ENCODE results near the gene ERLEC1.
"Not testable (repeated sequence)": the region's sequence is repeated elsewhere in the genome, so short reads cannot be mapped to it uniquely, and the experiment has no call there.

The ERLEC1 gene, protein sequence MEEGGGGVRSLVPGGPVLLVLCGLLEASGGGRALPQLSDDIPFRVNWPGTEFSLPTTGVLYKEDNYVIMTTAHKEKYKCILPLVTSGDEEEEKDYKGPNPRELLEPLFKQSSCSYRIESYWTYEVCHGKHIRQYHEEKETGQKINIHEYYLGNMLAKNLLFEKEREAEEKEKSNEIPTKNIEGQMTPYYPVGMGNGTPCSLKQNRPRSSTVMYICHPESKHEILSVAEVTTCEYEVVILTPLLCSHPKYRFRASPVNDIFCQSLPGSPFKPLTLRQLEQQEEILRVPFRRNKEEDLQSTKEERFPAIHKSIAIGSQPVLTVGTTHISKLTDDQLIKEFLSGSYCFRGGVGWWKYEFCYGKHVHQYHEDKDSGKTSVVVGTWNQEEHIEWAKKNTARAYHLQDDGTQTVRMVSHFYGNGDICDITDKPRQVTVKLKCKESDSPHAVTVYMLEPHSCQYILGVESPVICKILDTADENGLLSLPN

DNA sequence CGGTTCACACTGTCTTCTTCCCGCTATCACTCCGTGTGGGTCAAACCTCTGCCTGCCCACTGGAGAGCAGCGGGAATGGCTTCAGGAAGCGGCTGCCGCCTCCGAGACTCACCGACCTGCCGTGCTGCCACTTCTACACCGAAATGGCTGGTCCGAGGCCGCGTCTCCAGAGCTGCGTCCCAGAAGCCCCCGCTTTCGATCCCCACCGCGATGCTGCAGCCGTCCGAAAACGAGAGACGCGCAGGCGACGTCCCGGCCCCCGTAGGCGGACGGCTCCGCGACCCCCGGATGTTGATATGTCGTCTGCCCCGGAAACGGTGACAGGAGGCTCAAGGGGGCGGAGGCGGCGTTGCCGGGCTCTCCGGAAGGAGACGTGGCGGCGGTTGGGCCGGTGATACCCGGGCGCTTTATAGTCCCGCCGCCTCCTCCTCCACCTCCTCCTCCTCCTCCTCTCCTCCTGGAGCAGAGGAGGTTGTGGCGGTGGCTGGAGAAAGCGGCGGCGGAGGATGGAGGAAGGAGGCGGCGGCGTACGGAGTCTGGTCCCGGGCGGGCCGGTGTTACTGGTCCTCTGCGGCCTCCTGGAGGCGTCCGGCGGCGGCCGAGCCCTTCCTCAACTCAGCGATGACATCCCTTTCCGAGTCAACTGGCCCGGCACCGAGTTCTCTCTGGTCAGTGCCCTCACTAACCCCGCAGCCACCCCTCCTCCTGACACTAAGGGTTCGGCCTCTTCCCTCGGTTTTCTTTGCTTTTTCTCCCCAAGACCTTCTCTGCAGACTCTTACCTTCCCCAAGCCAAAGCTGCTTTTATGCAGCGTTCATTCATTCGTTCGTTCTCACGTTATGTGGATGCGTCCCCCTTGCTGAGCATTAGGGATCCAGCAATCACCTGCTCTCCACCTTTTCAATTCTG, at the start of gene ERLEC1, which contains the start of gene ASB3:
Gene ERLEC1, plus strand, starts transcription at position 340 of the 909 bp plus-strand sequence. Its CDS starts 167 bp downstream, at position 507.
Gene ASB3, minus strand, starts transcription at position 249 of the 909 bp plus-strand sequence. CDS start 21,381 bp downstream, outside the sequence.
- DNase-seq (ENCODE audit: low read depth in 2 of 2) = peak; percentile 79 to 81

GRCh38 chr2:53737091-53737490, 49.8 kb upstream of the ERLEC1 start:
- no peak for DNase-seq (ENCODE audit: low read depth in 2 of 2)

DNA sequence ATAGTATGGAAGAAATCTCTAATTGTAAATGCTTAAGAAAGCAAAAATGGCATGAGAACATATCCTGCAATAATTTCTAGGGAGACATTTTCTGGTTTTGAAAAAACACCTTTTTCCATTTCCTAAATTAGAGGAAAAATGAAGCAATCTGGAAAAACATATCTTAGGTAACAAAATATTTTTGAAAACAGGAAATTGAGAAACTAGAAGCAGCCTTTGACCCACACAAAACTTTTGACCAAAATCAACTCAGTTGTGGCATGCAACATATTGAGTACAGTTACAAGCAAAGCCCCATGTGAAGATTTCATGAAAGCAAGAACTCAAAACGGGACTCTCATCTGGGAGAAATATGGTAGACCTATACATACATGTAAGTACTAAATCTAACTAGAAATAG, 47.8 kb upstream of the ERLEC1 start:
- DNase-seq (ENCODE audit: low read depth in 2 of 2) = no peak

GRCh38 chr2:53740170-53740569, 46.7 kb upstream of the ERLEC1 start:
- peak; percentile 10 for DNase-seq (ENCODE audit: low read depth in 2 of 2)

DNA sequence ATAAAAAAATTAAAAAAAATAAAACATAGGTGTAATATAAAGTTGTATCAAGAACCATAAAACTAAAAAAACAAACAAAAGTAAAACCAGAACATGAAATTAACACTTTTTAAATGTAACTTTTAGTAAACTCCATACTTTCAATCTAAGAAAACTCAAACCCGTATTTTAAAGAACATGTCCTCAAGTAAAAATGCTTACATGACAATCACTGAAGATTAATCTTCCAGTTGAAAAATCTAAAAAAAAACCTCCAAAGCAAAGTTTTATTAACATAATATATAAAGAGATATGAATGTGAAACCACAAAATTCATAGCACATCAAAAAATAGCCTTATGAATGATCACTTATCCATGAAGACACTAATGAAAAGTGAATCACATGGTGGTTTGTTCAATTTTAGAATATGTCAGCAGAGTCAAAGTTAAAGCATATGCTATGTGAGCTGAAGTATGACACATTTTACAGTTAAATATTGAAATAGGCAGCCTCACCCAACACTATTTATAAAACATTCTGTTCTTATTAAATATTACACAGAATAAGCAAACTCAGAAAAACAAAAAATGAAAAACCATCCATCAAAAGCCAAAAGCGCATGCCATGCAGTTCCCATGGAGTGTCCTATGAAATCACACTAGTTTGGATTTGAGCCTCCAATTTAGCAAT, 42.3 kb upstream of the ERLEC1 start:
- no peak for DNase-seq (ENCODE audit: low read depth in 2 of 2)

DNA sequence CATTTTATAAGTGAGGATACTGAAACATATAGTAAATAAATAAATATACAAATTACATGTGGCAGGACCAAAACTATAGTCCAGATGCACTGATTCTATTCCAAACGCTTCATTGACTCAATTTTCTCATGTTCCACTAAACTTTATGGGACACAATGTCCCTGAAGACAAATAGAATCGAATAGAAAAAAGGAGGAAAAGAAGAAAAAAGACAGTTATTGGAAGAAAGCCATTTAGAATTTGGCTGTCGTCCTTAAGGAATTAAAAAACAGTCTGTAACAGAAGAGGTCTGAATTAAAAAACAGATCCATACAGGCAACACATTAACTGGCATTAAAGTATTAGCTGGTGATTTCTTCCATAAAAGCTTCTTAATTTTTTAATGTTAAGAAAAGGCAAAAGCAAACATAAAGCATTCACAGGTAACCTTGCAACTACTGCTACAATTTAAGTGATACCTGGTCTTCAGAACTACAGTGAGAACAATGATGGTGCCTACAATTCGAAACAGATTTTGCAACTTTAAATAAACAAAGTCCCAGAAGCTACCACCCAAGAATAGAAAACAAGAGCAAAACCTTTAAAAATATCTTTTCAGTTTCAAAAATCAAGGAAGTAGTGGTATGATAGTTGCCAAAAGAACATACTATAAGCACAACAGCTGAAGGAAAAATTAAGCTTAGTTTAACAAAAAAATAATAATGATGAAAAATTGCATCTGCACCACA, 36.6 kb upstream of the ERLEC1 start:
- DNase-seq (ENCODE audit: low read depth in 2 of 2) = no peak

DNA sequence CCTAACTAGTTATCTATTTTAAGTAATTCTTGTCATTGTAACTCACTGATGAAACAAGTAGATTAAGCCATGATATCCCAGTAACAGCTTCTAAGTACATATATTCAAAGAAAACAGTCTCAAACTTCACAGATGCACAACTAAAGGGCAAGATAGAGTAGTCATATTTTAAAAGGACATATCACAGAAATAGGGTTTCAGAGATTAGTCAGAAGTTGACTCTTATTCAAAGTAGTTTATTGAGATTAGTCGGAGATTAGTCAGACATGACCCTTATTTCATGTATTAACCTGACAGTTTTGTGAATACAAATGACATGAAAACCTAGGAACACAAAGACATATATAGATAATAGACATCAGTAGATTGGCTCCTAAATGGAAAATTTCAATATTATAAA, 35.1 kb upstream of the ERLEC1 start:
- DNase-seq (ENCODE audit: low read depth in 2 of 2) = no peak

DNA sequence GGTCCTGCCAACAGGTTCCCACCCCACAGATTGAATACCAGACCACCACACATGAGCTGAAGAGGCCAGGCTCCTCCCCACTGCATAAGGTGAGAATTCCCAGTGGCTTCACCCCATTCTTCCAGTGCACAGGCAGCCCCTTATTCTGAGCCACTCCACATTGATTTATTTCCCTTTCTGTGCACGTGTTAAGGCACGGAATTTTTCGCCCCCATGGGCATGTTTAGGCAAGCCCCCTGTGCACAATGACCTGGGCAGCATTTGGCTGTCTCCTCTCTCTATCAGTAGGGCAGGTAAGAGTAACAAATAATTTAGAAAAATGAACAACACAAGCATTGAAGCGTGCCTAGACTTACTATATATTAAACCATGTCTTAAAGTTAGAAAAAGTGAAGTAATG, 34.5 kb upstream of the ERLEC1 start:
- no peak for DNase-seq (ENCODE audit: low read depth in 2 of 2)

DNA sequence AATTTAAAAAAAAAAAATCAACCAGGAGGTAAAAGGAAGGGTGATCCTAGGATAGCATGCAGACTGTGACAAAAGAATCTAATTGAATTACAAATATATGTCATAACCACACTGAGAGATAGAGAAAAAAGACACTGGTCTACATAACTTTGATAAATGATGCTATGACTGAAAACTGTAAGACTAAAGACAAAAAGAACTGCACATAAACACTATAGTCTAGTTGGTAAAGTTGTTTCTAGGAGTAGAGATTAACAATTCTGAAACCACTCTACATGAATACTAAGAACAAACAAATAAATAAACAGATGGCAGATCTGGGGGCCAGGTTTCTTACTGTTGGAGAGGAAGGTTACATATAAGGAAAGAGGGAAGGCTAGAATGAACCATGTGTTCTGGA, 33.8 kb upstream of the ERLEC1 start:
- DNase-seq (ENCODE audit: low read depth in 2 of 2) = no peak

DNA sequence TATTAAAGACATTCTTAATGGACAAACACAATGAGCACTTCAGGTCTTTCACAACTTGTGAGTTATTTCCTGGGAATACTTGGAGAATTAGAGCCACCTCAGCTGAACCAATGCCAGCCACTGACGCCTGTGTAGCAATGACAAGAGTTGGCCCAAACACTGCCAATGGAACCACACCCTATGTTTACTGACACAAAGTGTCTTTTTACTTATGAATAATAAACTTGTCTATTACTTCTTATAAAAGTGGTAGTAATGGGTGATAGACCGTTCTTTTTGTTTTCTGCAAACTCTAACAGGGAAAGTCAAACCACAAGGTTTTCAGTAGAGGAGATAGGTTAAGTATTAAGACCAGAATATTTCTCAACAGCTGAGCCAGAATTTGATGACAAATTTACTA, 31.7 kb upstream of the ERLEC1 start:
- no peak for DNase-seq (ENCODE audit: low read depth in 2 of 2)

GRCh38 chr2:53756644-53757043, 30.2 kb upstream of the ERLEC1 start:
- DNase-seq (ENCODE audit: low read depth in 2 of 2) = no peak

GRCh38 chr2:53757206-53757605, 29.6 kb upstream of the ERLEC1 start:
- DNase-seq (ENCODE audit: low read depth in 2 of 2) = not testable (repeated sequence)

DNA sequence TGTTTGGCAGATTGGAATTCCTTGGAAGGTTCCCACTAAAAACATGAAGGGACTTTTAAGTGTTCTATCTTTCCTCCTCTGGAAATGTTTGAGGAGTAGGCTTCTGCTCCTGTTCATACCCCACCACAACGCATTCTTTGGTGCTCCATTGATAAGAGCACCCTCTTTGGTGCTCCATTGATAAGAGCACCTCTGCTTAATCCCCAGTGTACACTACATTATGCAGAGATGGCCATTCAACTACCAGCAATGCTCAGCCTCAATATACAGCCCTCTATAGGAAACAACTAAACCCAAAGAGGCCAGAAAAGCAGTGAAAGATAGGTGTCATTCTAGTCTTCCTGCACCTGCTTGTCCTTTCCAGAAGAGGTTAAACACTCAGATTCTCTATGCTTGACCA, 21.1 kb upstream of the ERLEC1 start:
- no peak for DNase-seq (ENCODE audit: low read depth in 2 of 2)

GRCh38 chr2:53767405-53768241, 19.2 kb upstream of the ERLEC1 start, which contains the start of gene CHAC2:
CHAC2 (plus strand) TSS chr2:53767804; CDS start chr2:53767887, 83 bp downstream.
- peak; percentile 33 to 34 for DNase-seq (ENCODE audit: low read depth in 2 of 2)

GRCh38 chr2:53768242-53768542, 18.7 kb upstream of the ERLEC1 start:
- no peak for DNase-seq (ENCODE audit: low read depth in 2 of 2)

- DNase-seq (ENCODE audit: low read depth in 2 of 2) = no peak
Observed at GRCh38 chr2:53769318-53769945, 17.4 kb upstream of the ERLEC1 start.

DNA sequence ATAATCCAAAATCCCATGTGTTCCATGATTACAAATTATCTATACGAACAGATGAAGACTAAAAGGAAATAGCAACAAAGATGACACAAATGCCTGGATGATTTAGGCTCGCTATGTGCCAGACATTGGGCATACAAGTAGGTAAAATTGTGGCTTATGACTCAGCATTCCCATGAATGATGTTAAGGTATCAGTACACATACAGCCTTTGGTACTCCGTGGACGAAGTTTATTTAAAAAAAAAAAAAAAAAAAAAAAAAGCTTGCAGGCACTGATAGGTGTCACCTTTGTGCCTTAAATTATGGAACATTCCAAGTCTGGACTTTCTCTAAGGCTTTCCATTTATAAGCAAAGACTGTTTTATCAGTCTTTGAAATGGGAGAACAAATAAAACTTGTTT, 16.6 kb upstream of the ERLEC1 start:
- DNase-seq (ENCODE audit: low read depth in 2 of 2) = no peak

DNA sequence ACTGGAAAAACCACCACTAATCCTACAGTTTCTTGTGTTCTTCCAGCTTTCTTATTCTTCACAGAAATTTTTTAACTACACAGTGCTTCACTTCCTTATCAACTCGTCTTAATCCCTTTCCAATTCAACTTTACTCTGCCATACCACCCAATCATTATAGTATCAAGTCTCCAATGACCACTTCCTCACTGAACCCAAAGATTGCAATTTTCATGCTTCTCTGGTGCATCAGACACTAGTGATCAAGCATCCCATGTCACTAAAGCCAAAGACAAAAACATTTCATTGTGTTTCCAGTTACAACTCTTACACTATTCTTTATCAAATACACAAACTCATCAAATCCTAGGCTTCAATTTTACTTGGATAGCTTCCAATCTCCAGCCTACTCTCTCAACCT, 9.7 kb upstream of the ERLEC1 start:
- DNase-seq (ENCODE audit: low read depth in 2 of 2) = no peak

DNA sequence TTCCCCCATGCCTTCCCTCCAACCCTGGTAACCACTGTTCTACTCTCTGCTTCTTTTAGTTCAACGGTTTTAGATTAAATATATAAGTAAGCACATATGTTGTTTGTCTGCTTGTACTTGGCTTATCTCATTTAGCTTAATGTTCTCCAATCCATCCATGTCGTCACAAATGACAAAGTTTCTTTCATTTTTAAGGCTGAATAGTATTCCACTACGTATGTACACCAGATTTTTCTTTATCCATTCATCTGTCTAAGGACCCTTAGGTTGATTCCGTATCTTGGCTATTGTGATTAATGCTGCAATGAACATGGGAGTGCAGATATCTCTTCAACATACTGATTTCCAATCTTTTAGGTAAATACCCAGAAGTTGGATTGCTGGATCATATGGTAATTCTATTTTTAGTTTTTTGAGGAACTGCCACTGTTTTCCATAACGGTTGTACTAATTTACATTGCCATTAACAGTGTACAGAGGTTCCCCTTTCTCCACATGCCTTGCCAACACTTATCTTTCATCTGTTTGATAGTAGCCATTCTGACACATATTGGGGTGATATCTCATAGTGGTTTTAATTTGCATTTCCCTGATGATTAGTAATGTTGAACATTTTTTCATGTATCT, 8.2 kb upstream of the ERLEC1 start:
- no peak for DNase-seq (ENCODE audit: low read depth in 2 of 2)

All from fibroblast of skin of left quadriceps (primary cell).